Ureter (tissue), 1 donor: ENCODE results near the gene CRACR2A. TPM values are rescaled to one million over a fixed set of nuclear protein-coding genes. Genes with fewer than 3 reads are reported as not detected.

Source experiments
- DNase-seq: peaks from one replicate; pipeline ENCODE4 v3.0.0-alpha.2; 2020; ENCODE audit warnings: low spot score
- total RNA-seq: library from RNA; stranded (reverse); gene quantifications from one replicate; pipeline ENCODE4 v1.2.4, GENCODE V29; 2023
- donor health status: DM: yes; HTN: yes; CAD: no.

Gene CRACR2A
- total RNA-seq, 1 donor from 2014 or later, result 27.3 TPM

DNA sequence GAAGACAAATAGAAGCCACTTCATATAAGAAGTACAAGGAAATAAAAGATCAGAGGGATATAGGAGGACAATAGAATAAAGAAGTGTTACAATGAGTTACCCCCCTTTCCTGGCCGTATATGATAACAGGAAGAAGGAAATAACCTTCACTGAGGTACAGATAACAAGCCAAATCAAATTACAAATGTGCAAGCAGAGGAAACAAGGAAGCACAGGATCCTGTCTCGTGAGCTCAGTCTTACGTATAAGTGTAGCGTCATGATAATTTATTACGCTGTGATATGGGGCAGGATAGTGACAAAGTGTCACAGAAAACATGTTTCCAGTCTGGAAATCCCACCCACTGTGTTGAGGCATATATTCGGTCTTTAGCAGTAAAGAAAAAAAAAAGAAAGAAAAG, 26.5 kb downstream of the CRACR2A start:
- no peak for DNase-seq

DNA sequence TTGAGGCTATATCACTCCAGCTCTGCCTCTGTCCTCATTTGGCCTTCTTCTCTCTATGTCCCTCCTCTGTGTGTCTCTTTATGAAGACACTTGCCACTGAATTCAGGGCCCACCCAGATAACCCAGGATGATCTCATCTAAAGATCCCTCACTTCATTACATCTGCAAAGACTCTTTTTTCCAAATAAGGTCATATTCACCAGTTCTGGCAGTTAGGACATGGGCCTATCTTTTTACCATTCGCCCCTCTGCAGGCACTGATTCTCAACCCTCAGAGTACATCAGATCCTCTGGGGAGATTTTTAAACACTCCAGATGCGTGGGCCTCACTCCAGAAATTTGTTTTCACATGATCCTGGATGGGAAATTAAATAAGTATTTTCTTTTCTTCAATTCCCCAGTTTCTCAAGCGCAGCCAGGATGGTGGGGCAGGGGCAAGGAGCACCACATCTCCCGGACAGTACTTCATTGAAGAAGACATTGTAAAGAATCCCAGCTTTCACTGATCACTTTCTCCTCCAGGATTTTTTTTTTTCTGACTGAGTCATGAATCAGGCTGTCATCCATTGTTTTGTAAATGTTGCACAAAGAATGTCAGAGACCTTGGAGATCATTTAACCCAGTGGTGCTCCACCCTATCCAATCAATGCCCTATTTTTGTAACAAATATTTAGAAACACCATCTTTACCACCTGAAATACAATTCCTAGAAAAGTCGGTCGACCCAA, 27.4 kb downstream of the CRACR2A start:
- no peak for DNase-seq

DNA sequence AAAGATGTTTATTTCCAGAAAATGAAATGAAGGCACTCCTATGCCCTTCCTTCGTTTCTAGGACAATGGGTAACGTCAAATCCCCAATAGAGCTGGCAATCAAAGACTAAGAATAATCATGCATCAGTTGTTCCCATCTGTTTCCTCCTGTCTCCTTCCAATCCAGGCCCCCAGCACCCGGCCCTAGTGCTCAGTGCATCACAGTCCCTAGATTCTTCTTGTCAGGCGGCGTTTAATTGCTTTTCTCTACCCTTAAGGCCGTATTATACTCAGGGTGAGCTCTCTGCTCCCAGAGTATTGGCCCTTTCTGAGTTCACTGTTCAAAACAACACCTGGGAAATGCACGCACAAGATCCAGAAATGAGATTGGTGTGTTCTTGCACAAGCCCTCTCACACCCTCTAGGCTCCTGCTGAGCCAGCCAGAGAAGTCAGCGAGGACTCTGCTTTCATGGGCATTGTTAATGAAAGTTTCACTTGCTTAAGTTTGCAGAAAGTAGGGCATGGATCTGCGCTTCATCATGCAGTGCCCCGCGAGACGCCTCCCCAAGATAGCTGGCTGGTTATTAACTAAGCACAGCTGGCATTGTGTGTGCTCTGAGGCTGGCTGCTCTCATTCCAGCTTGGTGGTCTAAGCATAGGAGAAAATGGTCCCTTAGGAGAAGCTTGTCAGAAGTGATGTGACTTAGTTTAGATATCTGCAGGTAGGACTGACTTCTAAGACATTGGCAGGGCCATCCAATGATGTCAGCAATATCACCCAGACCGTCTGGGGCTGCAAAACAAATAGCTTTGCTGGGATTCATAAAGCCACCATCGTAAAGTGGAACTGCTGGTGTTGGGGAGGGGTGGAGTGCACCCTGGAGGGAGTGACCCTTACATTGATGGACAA, 28.7 kb downstream of the CRACR2A start:
- no peak for DNase-seq

DNA sequence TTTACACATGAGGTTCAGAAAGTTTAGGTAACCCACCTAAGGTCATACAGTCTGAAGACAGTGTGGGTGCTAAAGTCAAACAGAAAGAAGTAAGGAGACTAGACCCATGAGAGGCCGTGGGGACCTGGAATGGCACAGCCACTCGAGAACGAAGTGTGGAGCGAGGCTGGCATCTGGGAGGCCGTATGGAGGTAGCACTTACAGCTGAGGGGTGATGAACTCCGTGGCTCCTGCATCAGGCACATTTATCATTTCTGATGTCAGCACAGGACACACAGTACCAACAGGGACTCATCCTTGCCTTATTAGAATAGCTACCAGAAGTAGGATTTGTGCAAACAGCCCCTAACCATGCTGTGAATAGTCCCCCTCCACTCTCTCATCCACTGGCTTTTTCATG, 30.5 kb downstream of the CRACR2A start:
- no peak for DNase-seq

DNA sequence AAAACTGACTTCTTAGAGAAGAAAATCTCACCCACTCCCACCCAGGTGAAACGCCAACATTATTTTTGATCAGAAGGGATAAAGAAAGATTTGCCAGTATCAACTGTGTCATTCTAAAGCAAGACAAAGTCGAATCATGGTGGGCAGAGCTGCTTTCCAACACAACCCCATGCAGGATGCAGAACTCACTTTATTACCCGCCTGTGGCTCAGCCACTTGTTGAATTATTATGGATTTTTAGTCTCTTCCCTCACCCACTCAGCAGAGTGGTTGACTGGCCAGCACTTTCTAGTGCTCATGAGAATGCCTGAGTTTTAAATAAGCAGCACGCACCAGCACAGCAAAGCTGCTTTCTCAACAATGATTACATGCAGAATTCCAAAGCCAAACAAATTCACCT, 32.1 kb downstream of the CRACR2A start:
- DNase-seq, result no peak

DNA sequence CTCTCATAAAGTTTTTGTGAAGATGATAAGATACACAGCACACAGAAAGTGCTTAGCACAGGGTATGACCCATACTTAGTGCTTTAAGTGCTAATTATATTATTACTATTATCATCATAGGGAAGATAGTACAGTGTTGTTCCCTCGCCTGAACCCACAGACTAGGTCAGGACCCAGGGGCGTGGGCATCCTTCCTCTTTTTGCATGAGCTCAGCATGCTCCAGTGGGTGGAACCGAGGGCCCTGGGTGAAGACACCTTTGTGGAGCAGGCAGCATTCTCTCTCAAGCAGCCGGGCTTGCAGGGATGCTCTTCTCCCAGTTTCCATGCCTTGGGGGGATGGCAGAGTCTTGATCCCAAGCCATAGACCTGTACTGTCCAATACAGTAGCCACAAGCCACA, 34.8 kb downstream of the CRACR2A start:
- DNase-seq, result no peak

DNA sequence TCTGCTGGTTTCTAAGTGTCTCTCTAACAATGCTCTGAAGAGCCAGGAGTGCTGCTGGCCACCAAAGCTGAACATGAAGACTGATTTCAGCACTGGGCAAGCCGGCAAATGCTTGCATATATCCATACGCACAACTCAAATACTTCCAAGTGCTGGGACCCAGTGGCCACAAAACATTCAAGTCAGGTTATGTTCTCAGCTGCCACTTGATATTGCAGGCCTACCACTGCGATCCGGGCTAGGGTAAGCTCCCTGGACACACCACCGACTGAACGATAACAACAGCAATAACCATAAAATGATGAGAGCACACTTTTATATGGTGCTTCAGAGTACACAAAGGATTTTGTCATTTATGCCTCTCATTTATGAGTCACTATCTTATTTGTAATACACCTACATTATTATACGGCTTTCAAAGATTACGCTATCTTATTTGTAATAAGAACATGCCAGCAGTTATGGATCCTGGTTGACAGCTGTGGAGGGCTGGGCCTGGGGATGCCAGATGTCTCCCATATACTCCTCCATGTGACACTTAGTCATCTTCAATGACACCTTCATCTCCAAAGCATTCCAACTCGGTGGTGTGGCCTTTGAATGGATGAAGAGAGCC, 35.5 kb downstream of the CRACR2A start:
- DNase-seq, result no peak

DNA sequence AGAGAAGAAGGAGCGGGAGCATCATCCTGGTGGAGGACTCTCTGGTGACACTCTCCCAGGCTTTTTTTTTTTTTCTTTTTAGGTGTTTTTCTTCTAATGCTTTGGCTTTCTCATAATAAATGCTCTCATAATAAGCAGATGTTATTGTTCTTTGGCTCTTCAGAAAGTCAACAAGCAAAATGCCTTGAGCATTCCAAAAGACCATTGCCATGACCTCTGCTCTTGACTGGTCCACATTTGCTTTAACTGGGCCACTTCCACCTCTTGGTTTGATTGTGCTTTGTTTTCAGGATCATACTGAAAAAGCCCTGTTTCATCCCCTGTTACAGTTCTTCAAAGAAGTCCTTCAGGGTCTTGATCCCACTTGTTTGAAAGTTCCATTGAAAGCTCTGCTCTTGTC, 36.9 kb downstream of the CRACR2A start:
- DNase-seq, result no peak

DNA sequence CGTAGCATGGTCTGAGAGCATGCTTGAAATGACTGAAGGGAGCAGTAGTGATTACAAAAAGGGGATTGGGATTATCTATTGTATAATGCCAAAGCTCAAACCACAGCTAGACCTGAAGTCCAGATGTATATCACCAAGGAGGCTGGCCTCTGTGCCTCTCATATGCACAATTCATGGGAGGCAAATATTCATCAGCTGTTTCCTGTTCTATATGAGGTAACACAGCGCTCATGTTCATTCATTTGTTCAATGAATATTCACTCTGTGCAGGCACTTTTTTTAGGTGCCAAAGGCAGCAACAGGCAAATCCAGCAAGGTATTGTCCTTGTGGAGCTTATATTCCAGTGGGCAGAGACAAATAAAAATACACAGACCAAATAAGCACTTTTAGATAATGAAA, 39.0 kb downstream of the CRACR2A start:
- no peak for DNase-seq

DNA sequence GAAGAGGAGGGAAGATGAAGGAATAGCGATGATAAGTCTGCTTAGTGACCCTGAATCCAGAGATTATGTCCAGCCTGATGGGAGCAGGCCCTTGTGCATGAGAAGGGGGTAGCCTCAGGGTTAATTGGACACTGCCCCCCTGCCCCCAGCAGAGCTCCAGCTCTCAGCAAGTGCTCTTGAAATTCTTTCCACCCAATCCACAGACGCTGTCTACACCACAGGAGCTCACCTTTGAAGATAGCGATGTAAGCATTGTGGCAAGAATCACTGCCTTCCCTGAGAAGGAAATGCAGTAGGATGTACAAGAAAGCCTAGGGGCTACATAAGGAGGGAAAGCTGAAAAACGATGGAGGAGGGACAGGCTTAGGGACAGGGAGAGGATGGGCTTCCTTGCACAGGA, 39.4 kb downstream of the CRACR2A start:
- no peak for DNase-seq

DNA sequence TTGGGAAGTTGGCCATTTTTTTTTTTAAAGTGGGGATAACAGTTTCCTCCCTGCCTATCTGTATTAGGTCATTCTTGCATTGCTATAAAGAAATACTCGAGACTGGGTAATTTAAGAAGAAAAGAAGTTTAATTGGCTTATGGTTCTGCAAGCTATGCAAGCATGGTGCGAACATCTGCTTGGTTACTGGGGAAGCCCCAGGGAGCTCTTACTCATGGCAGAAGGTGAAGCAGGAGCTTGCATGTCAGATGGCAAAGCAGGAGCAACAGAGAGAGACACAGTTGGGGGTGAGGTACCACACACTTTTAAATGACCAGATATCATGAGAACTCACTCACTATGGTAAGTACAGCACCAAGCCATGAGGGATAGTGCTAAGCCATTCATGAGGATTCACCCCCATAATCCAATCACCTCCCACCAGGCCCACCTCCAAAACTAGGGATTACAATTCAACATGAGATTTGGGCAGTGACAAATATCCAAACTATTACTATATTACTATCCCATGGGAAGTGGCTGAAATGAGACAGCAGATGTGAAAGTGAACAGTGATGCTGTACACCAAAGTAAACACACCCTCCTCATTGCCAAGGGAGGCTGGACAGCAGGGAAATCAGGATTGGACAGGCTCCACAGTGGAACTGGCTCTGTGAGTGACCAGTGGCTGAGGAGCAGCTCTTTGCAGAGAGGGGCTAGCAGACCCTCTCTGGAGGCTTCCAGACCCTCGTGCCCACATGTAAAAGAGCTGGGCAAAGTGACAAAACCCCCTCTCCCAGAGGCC, 40.5 kb downstream of the CRACR2A start:
- DNase-seq, result no peak

DNA sequence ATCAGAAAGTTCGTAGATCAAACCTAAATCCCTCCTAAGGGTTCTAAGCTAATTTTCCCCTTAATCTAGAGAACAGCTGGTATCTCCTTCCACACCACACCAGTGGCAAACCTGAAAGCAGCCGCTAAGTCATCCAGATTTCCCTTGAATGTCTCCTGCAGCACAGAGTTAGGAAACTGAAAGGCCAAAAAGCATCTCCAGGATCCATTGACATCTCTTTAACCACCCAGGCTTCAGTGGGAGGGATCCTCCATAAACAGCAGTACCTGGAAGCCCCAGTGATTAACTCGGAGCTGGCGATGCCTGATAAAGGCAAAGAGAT, 47.6 kb downstream of the CRACR2A start:
- no peak for DNase-seq

DNA sequence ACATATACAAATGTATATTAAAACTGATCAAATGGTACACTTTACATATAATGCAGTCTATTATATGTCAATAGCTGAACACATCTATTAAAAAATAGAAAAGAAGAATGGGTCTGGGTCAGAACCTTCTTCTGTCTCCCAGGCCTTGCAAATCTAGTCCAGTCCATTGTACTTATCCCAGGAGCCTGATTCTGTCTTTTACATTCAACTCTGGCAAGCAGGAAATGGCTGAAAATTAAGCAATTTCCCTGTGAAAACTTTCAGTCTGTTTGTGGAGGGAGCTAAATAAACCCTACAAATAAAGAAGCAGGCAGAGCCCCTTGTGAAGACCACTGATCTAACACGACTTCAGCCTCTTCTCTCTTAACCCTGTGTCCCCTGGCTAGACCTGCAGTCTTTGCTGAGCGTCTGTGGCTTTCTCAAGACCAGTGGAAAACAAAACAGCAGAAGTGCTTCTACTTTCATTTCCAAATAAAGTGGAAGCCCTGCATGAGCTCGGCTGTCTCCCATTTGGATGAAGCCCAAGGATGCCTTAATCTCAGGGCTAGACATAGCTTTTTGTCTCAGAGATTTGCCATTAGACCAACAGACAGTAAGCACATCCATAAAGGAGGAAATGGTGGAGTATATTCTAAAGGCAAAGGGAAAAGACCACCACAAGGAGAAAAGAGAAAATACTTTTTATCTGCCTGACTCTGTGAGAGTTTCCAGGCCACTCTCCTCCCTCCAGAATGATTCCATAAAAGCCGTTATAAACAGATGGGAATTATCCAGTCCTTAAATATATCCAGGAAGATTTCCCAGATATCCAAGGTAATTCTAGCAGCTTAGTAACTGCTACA, 48.2 kb downstream of the CRACR2A start:
- DNase-seq, result no peak

DNA sequence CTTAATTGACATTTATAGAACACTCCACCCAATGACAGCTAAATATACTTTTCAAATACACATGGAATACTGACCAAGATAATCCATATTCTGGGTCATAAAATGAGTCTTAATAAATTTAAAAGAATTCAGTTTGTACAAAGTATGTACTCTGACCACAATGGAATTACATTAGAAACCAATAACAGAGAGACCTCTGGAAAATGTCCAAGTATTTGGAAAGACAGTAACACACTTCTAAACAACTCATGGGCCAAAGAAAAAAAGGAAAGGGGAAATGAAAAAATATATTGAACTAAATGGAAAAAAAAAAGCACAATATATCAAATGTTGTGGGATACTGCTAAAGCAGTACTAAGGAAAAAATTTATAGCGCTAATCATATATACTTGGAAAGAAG, 52.0 kb downstream of the CRACR2A start:
- DNase-seq, result no peak

DNA sequence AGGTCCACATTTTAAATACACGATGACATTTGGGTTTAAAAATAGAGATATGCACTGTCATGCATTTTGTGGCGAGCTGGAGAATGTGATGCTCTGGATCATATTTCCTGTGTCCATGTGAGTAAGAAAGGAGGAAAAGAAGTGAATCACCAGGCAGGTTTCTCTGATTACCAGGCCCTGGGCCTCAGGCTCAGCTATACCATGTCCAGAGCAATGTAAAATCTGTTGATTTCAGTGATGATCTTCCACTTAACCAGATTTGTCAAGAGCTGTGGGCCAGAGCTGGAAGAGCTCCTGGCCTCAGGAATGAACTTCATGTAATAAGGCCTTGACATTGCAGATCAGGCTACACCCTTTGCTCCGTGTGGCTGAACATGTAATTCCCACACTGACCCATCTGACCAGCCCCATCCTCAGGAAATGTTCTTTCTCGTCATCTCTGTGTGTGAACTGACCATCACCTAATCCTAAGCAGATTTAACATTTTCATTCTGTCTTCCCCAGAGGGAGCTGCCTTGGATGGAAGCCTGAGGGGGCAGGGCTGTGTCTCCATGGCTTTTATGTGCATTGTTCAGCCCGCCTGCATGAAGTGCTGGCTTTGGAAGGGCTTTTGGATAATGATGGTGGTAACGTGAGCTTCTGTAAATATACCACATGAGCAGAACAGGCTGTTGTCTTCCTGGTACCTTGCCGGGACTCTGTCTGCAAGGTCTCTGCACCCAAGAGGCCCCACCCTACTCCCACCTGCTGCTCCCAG, 54.5 kb downstream of the CRACR2A start:
- DNase-seq, result no peak

DNA sequence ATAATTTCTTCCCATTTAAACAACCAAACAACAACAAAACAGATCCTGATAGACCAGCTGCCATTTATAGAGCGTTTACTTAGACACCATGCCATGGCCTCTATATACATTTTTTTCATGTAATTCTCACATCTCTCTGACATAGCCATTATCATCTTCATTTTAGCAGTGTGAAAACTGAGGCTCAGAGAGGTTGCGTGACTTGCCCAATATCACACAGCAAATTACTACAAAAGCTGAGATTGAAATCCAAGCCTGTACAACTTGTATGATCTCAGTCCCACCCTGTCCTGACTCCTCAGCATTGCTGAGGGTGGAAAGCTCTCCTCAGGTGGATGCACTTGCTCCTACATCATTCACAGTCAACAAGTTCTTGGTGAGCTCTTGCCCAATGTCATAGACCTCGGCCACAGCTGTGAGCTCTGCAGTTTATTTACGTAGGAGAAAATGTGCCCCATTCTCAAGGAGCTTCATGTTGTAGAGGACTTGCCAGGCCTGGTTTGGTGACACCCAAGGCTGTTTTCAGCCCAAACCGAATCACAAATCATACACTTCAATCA, 55.5 kb downstream of the CRACR2A start:
- DNase-seq, result no peak

DNA sequence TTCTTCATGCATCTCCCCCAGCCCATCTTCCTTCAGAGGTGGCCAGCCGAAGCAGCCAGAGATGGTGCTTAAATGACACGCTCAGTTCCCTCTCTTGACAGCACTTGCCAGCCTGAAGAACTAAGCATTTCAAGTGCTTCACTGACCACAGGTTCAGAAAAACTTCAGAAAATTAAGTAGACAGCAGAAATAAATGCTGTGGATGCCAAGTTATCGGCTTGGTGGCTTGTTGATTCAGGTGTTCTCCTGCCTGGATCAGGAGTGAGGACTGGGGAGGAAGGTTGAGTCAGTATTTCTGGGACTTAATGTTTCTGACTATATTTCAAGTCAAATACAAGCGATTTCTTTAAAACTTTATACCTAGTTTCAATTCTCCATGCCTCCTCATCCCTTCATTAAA, 58.2 kb downstream of the CRACR2A start:
- DNase-seq, result no peak

DNA sequence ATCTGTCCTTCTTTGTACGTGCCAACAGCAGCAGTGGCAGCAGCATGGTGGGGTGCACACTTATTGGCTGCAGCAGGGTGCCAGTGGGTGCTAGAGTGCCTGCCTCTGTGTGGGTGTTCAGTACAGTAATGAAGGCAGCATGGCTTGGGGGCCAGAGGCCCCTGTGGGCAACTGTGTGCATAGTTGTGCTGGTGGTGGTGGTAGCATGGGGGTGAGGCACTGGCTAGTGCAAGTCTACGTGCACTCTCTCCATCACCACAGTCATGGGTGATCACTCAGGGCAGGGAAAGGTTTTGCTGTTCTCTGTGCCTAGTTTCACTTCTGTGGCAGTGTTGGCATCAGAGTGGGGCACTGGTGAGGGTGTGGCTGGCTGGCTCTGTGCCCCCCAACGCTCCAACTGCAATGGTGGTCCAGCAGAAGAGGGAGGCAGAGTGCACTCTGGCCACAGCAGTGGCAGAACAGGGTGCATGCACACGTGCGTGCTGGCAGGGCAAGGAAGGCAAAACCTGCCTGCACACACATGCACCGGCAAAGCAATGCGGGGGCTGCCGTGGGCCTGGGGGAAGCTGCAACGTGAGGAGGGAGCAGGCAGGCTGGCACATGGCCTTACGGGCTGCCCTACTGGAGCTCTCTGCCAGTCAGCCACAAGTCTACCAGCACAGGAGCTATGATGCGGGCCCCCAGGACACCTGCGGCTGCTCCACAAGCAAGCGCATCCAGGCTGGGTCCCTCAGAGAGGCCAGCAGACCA, 60.1 kb downstream of the CRACR2A start:
- DNase-seq, result no peak

DNA sequence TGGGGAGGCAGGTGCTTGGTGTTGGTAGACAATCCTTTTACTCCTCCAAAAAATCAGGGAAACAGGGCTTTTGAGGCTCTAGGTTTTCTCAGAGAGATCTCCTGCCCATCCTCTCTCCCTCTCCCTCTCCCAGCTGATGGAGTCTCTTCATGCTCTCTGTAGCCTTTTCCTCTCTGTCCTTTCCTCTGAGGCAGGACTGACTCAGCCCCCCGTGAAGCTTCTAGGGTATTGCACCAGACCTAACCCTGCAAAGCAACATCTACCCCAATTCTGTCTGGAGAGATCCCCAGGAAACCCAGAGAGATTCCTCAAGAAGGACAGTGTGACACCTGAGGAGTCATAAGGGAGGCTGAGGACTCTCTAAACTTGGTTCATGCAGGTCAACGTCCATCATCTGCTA, 66.4 kb downstream of the CRACR2A start:
- DNase-seq, result no peak
